ENCODE data around the gene ANKH.

ANKH gene

DNA sequence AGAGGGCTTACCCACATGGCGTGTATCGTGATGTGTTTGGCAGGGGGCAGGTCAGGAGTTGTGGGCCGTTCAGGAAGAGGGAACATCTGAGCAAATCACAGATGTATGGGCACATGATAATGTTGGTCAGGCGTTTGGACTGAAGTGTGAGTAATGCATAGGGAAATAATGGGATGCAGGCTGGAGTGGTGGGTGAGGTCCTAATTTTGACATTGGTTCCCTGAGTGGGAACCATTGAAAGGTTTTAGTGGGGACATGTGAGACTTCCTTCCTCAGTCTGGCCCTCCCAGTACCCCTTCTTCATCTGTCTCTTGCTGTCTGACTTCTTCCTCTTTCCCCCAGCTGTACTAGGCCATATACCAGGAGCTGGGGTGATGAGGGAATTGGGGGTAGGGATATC lies 199.5 kb downstream of the ANKH start:
- in situ Hi-C loops (cut with MboI; ENCODE audit: low sequenced_read_pairs) = no loop called here

DNA sequence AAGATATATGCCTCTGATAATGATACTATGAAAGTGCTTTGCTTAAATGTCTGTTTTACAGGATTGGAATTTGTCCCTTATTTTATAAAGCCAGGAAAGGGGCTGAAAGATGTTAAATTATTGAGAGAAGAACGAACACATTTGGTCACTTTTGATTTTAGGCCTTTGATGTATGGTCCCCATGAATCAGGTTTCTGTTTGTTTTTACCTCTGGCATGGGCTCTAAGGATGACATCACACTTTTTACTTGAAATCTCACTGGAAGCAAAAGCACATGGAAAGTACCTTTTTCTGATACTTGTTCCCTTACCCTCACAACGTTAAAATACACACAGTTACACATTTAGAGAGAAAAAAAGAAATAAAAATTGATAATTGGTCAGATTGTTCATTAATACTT lies 200.2 kb downstream of the ANKH start:
- in situ Hi-C loops (cut with MboI; ENCODE audit: low sequenced_read_pairs) = no loop called here

- in situ Hi-C loops (cut with MboI; ENCODE audit: low sequenced_read_pairs) = no loop called here
Observed at GRCh38 chr5:14669975-14670374, 201.6 kb downstream of the ANKH start.

DNA sequence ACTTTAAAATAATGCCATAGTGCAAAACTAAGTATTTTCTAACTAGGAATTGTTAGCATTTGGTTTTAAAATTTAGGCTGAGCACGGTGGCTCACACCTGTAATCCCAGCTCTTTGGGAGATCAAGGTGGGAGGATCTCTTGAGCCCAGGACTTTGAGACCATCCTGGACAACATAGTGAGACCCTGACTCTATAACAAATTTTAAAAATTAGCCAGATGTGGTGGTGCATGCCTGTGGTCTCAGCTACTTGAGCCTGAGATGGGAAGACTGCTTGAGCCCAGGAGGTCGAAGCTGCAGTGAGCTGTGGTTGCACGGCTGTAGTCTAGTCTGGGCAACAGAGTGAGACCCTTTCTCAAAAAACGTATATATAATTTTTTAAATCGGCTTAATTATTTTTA lies 202.2 kb downstream of the ANKH start:
- in situ Hi-C loops (cut with MboI; ENCODE audit: low sequenced_read_pairs) = no loop called here

DNA sequence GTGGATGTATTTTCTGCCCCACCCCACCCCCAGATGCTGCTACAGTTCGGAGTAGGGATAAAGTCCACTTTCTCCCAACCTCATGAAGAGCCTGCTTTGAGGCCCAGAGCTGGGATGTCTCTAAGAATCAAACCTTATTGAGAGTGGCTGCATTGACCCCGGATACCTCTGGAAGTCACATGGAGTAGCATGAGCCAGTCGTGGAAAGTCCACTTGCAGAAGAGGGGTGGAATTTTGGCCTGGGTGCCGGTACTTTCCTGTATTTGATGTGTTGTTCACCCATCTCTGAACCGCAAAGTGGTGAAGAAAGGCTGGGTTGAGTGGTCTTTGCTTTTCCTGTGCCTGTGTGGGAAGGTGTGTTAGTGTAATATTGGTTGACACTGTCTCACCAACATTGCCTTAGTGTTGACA lies 203.4 kb downstream of the ANKH start:
- in situ Hi-C loops (cut with MboI; ENCODE audit: low sequenced_read_pairs) = no loop called here

GRCh38 chr5:14667770-14668169 lies 203.8 kb downstream of the ANKH start:
- in situ Hi-C loops (cut with MboI; ENCODE audit: low sequenced_read_pairs) = no loop called here

- in situ Hi-C loops (cut with MboI; ENCODE audit: low sequenced_read_pairs) = no loop called here
Observed at GRCh38 chr5:14667290-14667689, 204.3 kb downstream of the ANKH start.

DNA sequence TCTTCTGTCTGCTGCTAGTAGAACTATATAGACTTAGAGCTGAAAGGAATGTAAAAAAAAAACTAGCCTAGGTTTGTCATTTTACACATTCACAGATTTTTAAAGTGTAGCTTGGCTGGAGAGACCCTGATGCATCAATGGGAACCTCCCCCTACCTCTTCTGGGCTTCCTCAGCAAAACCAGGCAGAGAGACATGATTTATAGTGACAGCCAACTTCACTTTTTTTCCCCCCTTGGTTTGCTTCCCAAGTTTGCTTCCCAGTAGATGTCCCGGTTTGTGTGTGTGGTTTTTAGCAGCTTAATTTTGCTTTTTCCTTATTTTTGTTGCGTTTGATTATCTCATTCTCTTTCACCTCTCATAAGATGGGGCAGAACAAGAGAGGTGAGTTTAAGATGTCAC lies 205.2 kb downstream of the ANKH start:
- in situ Hi-C loops (cut with MboI; ENCODE audit: low sequenced_read_pairs) = no loop called here

- in situ Hi-C loops (cut with MboI; ENCODE audit: low sequenced_read_pairs) = no loop called here
Observed at GRCh38 chr5:14665949-14666348, 205.6 kb downstream of the ANKH start.

GRCh38 chr5:14665101-14665822 lies 206.3 kb downstream of the ANKH start:
- in situ Hi-C loops (cut with MboI; ENCODE audit: low sequenced_read_pairs) = no loop called here

- in situ Hi-C loops (cut with MboI; ENCODE audit: low sequenced_read_pairs) = no loop called here
Observed at GRCh38 chr5:14664270-14665100, 207.1 kb downstream of the ANKH start, which contains the start of gene OTULIN. TSS of gene OTULIN (plus strand) at chr5:14664718. CDS start at chr5:14664826, 108 bp downstream.

DNA sequence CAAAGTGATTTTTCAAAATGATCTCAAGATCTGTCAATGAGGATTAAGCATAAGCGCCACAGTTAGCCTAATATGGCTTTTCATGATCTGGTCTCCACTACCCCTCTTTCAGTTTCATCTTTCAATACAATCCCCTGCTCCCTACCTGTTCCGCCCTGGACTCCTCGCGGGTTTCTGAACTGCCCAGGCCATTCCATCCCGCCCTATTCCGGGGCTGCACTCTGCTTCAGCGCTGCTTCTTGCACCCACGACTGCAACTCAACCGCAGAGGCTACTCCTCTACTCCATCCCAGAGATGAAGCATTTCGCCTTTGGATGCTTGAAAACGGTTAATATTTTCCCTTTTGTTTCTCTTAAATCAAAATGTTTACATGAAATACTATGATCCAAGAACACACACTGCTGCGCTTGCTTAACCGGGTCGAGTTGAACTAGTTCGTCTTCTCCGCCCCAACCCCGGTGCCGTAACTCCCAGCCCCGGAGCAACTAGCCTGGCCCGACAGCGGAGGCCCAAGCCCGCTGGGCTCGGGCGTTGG lies 207.8 kb downstream of the ANKH start:
- in situ Hi-C loops (cut with MboI; ENCODE audit: low sequenced_read_pairs) = no loop called here

DNA sequence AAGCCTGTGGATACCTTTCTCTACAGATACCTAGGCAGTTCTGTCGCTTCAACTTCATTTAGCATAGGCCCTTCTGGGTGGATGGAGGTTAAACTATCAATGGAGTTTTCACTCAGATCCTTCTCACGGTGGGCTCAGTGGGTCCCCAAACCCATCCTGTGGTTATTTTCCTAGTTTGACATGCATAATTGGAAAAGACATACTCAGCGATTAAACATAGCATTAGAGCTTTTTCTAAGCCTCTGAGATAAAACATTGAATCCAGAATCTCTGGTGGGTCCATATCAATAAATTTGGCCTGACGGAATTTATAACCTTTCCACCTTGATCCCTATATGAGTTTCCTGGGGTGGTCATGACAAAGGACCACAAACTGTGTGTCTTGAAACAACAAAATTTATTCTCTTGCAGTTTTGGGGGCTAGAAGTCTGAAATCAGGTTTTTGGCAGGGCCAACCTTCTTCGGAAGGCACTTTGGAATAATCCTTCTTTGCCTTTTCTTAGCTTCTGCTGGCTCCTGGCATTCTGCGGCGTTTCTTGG lies 208.8 kb downstream of the ANKH start:
- in situ Hi-C loops (cut with MboI; ENCODE audit: low sequenced_read_pairs) = no loop called here

GRCh38 chr5:14660833-14661232 lies 210.7 kb downstream of the ANKH start:
- in situ Hi-C loops (cut with MboI; ENCODE audit: low sequenced_read_pairs) = no loop called here

- in situ Hi-C loops (cut with MboI; ENCODE audit: low sequenced_read_pairs) = no loop called here
Observed at GRCh38 chr5:14659821-14660607, 211.6 kb downstream of the ANKH start.

DNA sequence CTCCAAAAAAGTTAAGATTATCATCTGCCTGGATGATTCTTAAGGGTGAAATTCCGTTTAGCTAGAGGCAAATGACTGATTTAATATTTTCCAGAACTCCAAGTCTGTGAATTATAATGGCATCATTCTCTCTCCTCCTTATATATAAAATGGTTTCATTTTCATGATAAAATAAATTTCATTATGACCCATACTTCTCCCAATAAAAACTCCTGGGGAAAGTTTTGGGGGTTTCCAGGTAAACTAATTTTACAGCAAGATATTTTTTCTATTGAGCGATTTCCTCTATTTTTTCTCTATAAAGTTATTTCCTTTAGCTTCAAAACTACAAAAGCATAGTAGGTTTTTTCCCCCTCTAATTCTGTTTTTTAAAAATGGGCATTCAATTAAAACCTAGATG lies 214.7 kb downstream of the ANKH start:
- in situ Hi-C loops (cut with MboI; ENCODE audit: low sequenced_read_pairs) = no loop called here

DNA sequence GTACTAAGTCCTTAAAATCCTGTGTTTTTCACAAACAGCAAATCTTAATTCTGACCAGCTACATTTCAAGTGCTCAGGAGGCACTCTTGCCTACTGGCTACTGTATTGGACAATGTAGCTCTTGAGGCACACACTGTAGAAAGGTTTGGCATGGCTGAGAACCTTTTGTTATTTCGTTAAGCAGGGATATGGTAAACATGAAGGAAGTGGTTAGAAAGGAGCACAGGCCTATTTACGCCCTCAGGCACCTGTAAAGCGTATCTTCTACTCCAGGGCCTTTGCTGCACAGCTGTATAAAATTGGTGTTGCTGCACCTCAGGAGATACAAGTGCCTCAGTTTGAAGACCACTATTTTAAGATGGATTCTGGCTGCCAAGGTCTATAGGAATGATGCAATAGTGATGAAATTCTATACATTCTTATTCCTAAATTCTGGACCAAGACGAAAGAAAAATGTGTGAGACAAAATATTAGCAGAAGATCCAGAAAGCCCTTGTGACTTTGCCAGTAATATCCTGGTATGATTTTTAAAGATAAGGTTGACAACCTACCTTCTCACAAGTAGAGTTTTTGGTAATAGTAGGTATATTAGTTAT lies 216.3 kb downstream of the ANKH start:
- in situ Hi-C loops (cut with MboI; ENCODE audit: low sequenced_read_pairs) = no loop called here

All from hTERT RPE-1 (cell line).